ENCODE results near the gene CAMK2D.

DNA sequence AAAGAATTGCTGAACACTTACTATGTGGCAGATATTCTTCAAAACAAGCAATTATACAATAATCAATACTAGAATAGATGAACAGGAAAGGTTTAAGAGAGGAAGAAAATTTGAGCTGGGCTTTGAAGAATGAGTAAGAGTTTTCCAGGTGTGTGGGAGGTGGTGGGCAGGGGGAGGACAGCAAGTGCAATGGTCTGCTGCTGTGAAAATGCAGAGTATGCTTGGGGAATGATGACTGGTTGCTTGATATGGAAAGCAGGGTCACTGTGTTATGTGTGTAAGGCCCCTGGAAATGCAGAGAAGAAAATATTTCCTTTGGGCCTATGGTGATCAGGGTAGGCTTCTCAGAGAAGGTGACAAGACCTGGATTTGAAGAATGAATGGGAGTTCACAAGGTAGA lies 300.3 kb downstream of the CAMK2D start:
- TF ChIP-seq SPI1 (IDR thresholded peaks at IDR 0.05; ENCODE audit: low read depth, low read length) (no peak), POLR2AphosphoS5 (IDR thresholded peaks at IDR 0.05; ENCODE audit: low read depth, low read length) (no peak), TAF1 (IDR thresholded peaks at IDR 0.05; ENCODE audit: low read depth, low read length) (no peak), POLR2A (IDR thresholded peaks at IDR 0.05; ENCODE audit: low read depth, low read length) (no peak), POU2F2 (IDR thresholded peaks at IDR 0.05; ENCODE audit: low read depth, low read length) (no peak), PAX5 (IDR thresholded peaks at IDR 0.05; ENCODE audit: insufficient read depth, low read length, severe bottlenecking) (no peak)
